H9 (cell line): ENCODE results near the gene TBC1D22A. TPM values are rescaled to one million over a fixed set of nuclear protein-coding genes. Genes with fewer than 3 reads are reported as not detected.

Experiments
- DNase-seq: peaks from one replicate; pipeline ENCODE4 v3.0.0-alpha.2; 2017
- H2AFZ ChIP-seq: one replicate; pipeline ENCODE4 v1.6.1; 2013; ENCODE audit warnings: mild to moderate bottlenecking, low read length, control low read depth, moderate library complexity
- H2AK5ac ChIP-seq: 2 replicates; pipeline ENCODE4 v1.6.1; 2013; ENCODE audit warnings: low read length, control low read depth, mixed read lengths; ENCODE audit not compliant: insufficient read length
- H2BK120ac ChIP-seq: one replicate; pipeline ENCODE4 v1.6.1; 2013; ENCODE audit warnings: low read depth, mild to moderate bottlenecking, low read length, control low read depth, inconsistent platforms; ENCODE audit not compliant: poor library complexity, severe bottlenecking
- H2BK12ac ChIP-seq: 2 replicates; pipeline ENCODE4 v1.6.1; 2013; ENCODE audit warnings: low read length, control low read depth, mixed read lengths, low read depth; ENCODE audit not compliant: insufficient read length
- H2BK15ac ChIP-seq: 2 replicates; pipeline ENCODE4 v1.6.1; 2013; ENCODE audit warnings: low read depth, low read length, control low read depth
- H2BK20ac ChIP-seq: one replicate; pipeline ENCODE4 v1.6.1; 2013; ENCODE audit warnings: low read depth, mild to moderate bottlenecking, low read length, control low read depth, inconsistent platforms; ENCODE audit not compliant: poor library complexity, severe bottlenecking
- H2BK5ac ChIP-seq: 2 replicates; pipeline ENCODE4 v1.6.1; 2013; ENCODE audit warnings: low read length, control low read depth, mixed read lengths; ENCODE audit not compliant: insufficient read length
- H3K14ac ChIP-seq: 2 replicates; pipeline ENCODE4 v1.6.1; 2013; ENCODE audit warnings: low read length, control low read depth; ENCODE audit not compliant: insufficient read depth
- H3K18ac ChIP-seq: 2 replicates; pipeline ENCODE4 v1.6.1; 2013; ENCODE audit warnings: low read depth, mild to moderate bottlenecking, mixed read lengths, low read length, control low read depth; ENCODE audit not compliant: insufficient read length
- H3K23ac ChIP-seq: 2 replicates; pipeline ENCODE4 v1.6.1; 2013; ENCODE audit warnings: low read length, control low read depth, mixed read lengths, low read depth; ENCODE audit not compliant: insufficient read length
- H3K23me2 ChIP-seq: 2 replicates; pipeline ENCODE4 v1.6.1; 2013; ENCODE audit warnings: low read depth, mild to moderate bottlenecking, mixed read lengths, low read length, control low read depth; ENCODE audit not compliant: insufficient read length, poor library complexity, severe bottlenecking
- H3K27ac ChIP-seq: 2 replicates; pipeline ENCODE4 v1.5.1; 2013; ENCODE audit warnings: low read length, control low read depth, mixed read lengths, low read depth; ENCODE audit not compliant: insufficient read length
- H3K27me3 ChIP-seq: 2 replicates; pipeline ENCODE4 v1.6.1; 2013; ENCODE audit warnings: low read length, control low read depth, inconsistent platforms; ENCODE audit not compliant: insufficient read depth
- H3K4ac ChIP-seq: 2 replicates; pipeline ENCODE4 v1.6.1; 2013; ENCODE audit warnings: low read depth, mild to moderate bottlenecking, control low read depth, inconsistent platforms, low read length, moderate library complexity
- H3K4me1 ChIP-seq: 2 replicates; pipeline ENCODE4 v1.6.1; 2013; ENCODE audit warnings: low read length, control low read depth, inconsistent platforms; ENCODE audit not compliant: insufficient read depth
- H3K4me2 ChIP-seq: 2 replicates; pipeline ENCODE4 v1.6.1; 2013; ENCODE audit warnings: low read length, control low read depth, mixed read lengths; ENCODE audit not compliant: insufficient read length, insufficient read depth
- H3K56ac ChIP-seq: 2 replicates; pipeline ENCODE4 v1.6.1; 2013; ENCODE audit warnings: low read depth, mild to moderate bottlenecking, mixed read lengths, low read length, control low read depth; ENCODE audit not compliant: insufficient read length
- H3K79me1 ChIP-seq: 2 replicates; pipeline ENCODE4 v1.6.1; 2013; ENCODE audit warnings: low read depth, mild to moderate bottlenecking, moderate library complexity, low read length, control low read depth, inconsistent platforms; ENCODE audit not compliant: insufficient read depth, poor library complexity, severe bottlenecking
- H3K79me2 ChIP-seq: 2 replicates; pipeline ENCODE4 v1.6.1; 2013; ENCODE audit warnings: low read length, control low read depth, inconsistent platforms; ENCODE audit not compliant: insufficient read depth
- H3K9ac ChIP-seq: 2 replicates; pipeline ENCODE4 v1.6.1; 2013; ENCODE audit warnings: low read length, control low read depth, mixed read lengths; ENCODE audit not compliant: insufficient read length; ENCODE audit errors: extremely low read depth
- H3K9me3 ChIP-seq: one replicate; pipeline ENCODE4 v1.6.1; 2013; ENCODE audit warnings: low read depth, low read length, inconsistent platforms; ENCODE audit not compliant: control insufficient read depth
- H3T11ph ChIP-seq: one replicate; pipeline ENCODE4 v1.6.1; 2013; ENCODE audit warnings: mild to moderate bottlenecking, low read length, control low read depth, inconsistent platforms
- H4K20me1 ChIP-seq: one replicate; pipeline ENCODE4 v1.6.1; 2013; ENCODE audit not compliant: control insufficient read depth, insufficient read length, insufficient read depth
- H4K5ac ChIP-seq: 2 replicates; pipeline ENCODE4 v1.6.1; 2013; ENCODE audit warnings: low read depth, mild to moderate bottlenecking, mixed read lengths, low read length, control low read depth; ENCODE audit not compliant: insufficient read length
- H4K8ac ChIP-seq: replicated peaks from 2 replicates; pipeline ENCODE4 v1.6.1; 2013; ENCODE audit warnings: low read length, control low read depth, mixed read lengths, low read depth; ENCODE audit not compliant: insufficient read length
- H4K91ac ChIP-seq: 2 replicates; pipeline ENCODE4 v1.6.1; 2013; ENCODE audit warnings: low read depth, mild to moderate bottlenecking, moderate library complexity, mixed read lengths, low read length, control low read depth; ENCODE audit not compliant: insufficient read length
- H3K27ac Mint-ChIP-seq, 3 experiments: 2 replicates in 2 of 3; 3 replicates in 1 of 3; pipeline ENCODE4 v1.8.0; 2020 to 2021; ENCODE audit warnings: mixed read lengths in 3 of 3, mild to moderate bottlenecking in 1 of 3, moderate library complexity in 1 of 3
- H3K27me3 Mint-ChIP-seq: 2 replicates; pipeline ENCODE4 v1.8.0; 2021; ENCODE audit warnings: low read depth, mild to moderate bottlenecking, moderate library complexity, mixed read lengths
- H3K36me3 Mint-ChIP-seq, 3 experiments: 2 replicates in 2 of 3; 3 replicates in 1 of 3; pipeline ENCODE4 v1.8.0; 2020 to 2021; ENCODE audit warnings: low read depth in 3 of 3, mixed read lengths in 3 of 3; ENCODE audit not compliant: insufficient read depth in 1 of 3
- H3K4me1 Mint-ChIP-seq, 2 experiments: 2 replicates each; pipeline ENCODE4 v1.8.0; 2020; ENCODE audit warnings: mixed read lengths in 2 of 2
- H3K4me3 Mint-ChIP-seq, 2 experiments: 2 replicates in 1 of 2; 3 replicates in 1 of 2; pipeline ENCODE4 v1.8.0; 2020 to 2021; ENCODE audit warnings: mild to moderate bottlenecking in 2 of 2, mixed read lengths in 2 of 2, moderate library complexity in 1 of 2
- H3K9me3 Mint-ChIP-seq, 2 experiments: 2 replicates in 1 of 2; 3 replicates in 1 of 2; pipeline ENCODE4 v1.8.0; 2020; ENCODE audit warnings: mild to moderate bottlenecking in 2 of 2, mixed read lengths in 2 of 2, moderate library complexity in 1 of 2
- WGBS: extraction: QIAGEN DNeasy Blood & Tissue Kit; methylation state at CpG from one replicate; pipeline ENCODE4 v1.1.7; 2013; ENCODE audit warnings: missing lambda C conversion rate, low lambda C conversion rate, mixed read lengths; ENCODE audit not compliant: insufficient read length; ENCODE audit errors: extremely low coverage; 5-methylcytosine and 5-hydroxymethylcytosine counted together
- total RNA-seq: library from RNA; stranded (reverse); gene quantifications from 2 replicates; pipeline ENCODE4 v1.2.1, GENCODE V29; 2021
- TF ChIP-seq, protein P1 (sequence below): fragments of 200-600 bp; sonication (generic); conservative IDR thresholded peaks from 3 replicates; pipeline ENCODE4 v1.8.0; 2021; ENCODE audit warnings: antibody characterized with exemption, mild to moderate bottlenecking

Gene TBC1D22A
- total RNA-seq, 1 experiment from 2014 or later: 20.8 TPM

- Histone ChIP-seq H2AK5ac (no peak overlapping the region), H3K4me2 (no peak overlapping the region), H3K79me2 (no peaks in the 10 kb centered on the region; the same call in 1 of the 2 replicates), H3K27me3 (no peaks in the 10 kb centered on the region), H4K20me1 (peaks cover 3% of the 10 kb centered on the region), H2BK20ac (no peak overlapping the region), H3K23ac (no peak overlapping the region), H3T11ph (no peak overlapping the region), H3K79me1 (no peaks in the 10 kb centered on the region), H3K9me3 (no peaks in the 10 kb centered on the region), H3K4ac (no peak overlapping the region), H2BK12ac (no peak overlapping the region), H3K27ac (no peak overlapping the region), H2BK120ac (no peak overlapping the region), H2BK5ac (no peak overlapping the region), H2BK15ac (no peak overlapping the region), H4K8ac (no peak overlapping the region), H3K23me2 (no peaks in the 10 kb centered on the region), H4K5ac (no peak overlapping the region), H3K18ac (no peak overlapping the region), H3K9ac (no peak overlapping the region), H3K14ac (no peak overlapping the region), H4K91ac (no peak overlapping the region), H2AFZ (no peak overlapping the region), H3K4me1 (no peaks in the 10 kb centered on the region), H3K56ac (no peak overlapping the region)
- DNase-seq: no peak
- no peak overlapping the region for H3K4me3 Mint-ChIP-seq
- no CpG with 5 or more reads among the region's 5 CpGs for WGBS
- no peaks in the 10 kb centered on the region for H3K9me3 Mint-ChIP-seq
- peak overlapping the region in 2 of 3 experiments; percentile 2 to 3; a peak in 2 of 7 replicates for H3K27ac Mint-ChIP-seq
- TF ChIP-seq, protein P1, sequence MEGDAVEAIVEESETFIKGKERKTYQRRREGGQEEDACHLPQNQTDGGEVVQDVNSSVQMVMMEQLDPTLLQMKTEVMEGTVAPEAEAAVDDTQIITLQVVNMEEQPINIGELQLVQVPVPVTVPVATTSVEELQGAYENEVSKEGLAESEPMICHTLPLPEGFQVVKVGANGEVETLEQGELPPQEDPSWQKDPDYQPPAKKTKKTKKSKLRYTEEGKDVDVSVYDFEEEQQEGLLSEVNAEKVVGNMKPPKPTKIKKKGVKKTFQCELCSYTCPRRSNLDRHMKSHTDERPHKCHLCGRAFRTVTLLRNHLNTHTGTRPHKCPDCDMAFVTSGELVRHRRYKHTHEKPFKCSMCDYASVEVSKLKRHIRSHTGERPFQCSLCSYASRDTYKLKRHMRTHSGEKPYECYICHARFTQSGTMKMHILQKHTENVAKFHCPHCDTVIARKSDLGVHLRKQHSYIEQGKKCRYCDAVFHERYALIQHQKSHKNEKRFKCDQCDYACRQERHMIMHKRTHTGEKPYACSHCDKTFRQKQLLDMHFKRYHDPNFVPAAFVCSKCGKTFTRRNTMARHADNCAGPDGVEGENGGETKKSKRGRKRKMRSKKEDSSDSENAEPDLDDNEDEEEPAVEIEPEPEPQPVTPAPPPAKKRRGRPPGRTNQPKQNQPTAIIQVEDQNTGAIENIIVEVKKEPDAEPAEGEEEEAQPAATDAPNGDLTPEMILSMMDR: no peak
- peaks cover 9 to 16% of the 10 kb centered on the region in 2 experiments for H3K4me1 Mint-ChIP-seq
- no peaks in the 10 kb centered on the region for H3K27me3 Mint-ChIP-seq
- peaks cover 3 to 9% (median 6%) of the 10 kb centered on the region in 3 experiments for H3K36me3 Mint-ChIP-seq
These were observed 53.1 kb downstream of the TBC1D22A start for GRCh38 chr22:46815559-46815895.
